ENCODE measurements around the gene BAX.

DNA sequence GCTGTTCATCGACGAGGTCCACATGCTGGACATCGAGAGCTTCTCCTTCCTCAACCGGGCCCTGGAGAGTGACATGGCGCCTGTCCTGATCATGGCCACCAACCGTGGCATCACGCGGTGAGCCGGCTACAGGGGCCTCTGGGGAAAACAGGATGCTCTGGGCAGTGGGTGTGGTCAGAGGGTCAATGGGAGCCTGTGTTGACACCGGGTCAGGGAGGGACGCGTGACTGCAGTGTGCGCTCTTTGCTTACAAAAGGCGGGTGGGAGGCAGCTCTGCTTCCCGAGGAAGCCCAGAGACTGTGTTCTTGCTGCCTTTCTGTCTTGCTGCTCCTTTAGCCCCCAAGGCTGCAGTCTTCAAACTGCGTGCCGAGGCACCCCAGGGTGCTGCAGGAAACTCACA, 56.5 kb downstream of the BAX start:
- TF ChIP-seq POLR2A (IDR thresholded peaks at IDR 0.05): no peak
- TF ChIP-seq, protein P1, sequence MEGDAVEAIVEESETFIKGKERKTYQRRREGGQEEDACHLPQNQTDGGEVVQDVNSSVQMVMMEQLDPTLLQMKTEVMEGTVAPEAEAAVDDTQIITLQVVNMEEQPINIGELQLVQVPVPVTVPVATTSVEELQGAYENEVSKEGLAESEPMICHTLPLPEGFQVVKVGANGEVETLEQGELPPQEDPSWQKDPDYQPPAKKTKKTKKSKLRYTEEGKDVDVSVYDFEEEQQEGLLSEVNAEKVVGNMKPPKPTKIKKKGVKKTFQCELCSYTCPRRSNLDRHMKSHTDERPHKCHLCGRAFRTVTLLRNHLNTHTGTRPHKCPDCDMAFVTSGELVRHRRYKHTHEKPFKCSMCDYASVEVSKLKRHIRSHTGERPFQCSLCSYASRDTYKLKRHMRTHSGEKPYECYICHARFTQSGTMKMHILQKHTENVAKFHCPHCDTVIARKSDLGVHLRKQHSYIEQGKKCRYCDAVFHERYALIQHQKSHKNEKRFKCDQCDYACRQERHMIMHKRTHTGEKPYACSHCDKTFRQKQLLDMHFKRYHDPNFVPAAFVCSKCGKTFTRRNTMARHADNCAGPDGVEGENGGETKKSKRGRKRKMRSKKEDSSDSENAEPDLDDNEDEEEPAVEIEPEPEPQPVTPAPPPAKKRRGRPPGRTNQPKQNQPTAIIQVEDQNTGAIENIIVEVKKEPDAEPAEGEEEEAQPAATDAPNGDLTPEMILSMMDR (IDR thresholded peaks at IDR 0.05): no peak
